ENCODE results near the gene RCBTB1.
A peak's percentile ranks its signal among the peaks of the same experiment; 100 is the strongest.
"Not testable (repeated sequence)": the region's sequence is repeated elsewhere in the genome, so short reads cannot be mapped to it uniquely, and the experiment has no call there.

The RCBTB1 gene

GRCh38 chr13:49585220-49586157 lies at the start of gene RCBTB1:
RCBTB1 (minus strand) TSS chr13:49585558; CDS start chr13:49567279, 18,279 bp downstream.
- ATAC-seq: peak; percentile 97 to 98

DNA sequence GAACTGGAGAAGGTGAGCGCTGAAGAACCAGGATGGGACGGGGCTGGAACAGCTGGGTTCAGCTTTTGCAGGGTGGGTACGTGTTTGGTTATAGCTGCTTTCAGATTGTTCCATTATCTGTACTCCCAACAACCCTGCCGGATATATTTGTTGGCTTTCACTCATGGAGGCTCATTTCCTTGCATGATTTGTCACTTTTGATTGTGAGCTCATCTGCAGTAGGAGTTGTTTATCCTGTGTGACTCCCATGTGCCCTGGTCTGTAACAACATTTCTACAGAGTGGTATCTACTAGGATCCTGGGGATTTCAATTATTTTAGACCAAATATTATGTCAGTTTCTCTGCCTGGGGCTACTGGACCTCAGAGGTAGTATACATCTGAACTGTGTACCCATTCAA lies 48.4 kb upstream of the RCBTB1 start:
- ATAC-seq: no peak

DNA sequence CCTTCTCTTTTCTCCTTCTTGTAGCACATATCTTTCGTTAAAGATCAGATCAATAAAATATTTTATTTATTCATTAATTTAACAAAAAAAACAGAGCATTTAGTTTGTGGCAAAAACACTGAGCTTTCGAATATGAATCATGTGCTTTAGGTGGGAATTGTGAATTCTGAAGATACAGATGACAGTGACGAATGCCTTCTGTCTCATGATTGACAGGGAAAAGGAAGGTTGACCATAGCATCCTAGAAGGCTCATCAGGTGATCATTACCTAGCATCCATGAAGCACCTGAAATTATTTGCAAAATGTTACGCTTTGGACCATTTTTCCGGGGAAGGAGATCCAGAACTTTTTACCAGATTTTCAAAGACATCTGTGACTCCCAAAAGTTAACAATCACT lies 46.8 kb upstream of the RCBTB1 start:
- no peak for ATAC-seq

- ATAC-seq: no peak
Measured at GRCh38 chr13:49630580-49630979, 45.2 kb upstream of the RCBTB1 start.

DNA sequence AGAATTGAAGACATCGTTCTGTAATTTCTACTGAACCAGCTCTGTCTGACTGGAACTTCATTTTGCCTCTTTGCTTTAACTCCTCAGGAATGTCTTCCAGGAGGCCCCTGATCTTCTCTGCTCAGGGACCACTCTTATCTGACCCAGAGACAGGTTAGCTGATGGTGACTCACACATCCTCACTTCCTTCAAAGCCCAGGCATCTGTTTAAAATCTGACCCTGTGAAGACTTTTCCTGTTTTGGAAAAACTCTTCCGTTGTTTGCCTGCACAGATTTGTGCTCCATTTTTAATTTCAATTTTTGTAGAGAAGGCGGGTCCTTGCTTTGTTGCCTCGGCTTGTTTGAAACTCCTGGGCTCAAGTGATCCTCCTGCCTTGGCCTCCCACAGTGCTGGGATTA lies 44.6 kb upstream of the RCBTB1 start:
- ATAC-seq: no peak

DNA sequence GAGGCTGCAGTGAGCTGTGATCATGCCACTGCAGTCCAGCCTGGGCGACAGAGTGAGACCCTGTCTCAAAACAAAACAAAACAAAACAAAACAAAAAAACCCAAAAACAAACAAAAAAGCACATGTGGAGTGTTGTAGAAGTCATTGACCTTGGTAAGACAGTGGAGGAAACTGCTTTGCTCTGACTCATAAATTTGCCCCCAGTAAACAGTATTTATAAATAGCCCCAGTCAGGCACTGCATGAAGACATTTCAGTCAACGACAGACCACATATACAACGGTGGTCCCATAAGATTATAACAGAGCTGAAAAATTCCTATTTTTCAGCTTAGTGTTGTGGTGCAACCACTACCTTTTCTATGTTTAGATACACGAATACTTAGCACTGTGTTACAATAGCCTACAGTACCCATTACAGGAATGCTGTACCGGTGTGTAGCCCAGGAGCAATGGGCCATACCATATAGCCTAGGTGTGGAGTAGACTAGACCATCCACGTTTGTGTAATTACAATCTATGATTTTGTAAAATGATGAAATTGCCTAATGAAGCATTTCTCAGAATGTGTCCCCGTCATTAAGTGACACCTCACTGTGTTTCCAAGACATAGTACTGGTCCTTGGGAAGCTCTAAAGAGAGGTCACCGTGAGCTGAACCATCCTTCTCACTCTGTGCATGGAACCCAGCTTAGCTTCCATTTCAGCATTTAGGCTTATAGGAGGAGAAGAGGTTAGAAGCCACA lies 44.0 kb upstream of the RCBTB1 start:
- ATAC-seq: no peak

DNA sequence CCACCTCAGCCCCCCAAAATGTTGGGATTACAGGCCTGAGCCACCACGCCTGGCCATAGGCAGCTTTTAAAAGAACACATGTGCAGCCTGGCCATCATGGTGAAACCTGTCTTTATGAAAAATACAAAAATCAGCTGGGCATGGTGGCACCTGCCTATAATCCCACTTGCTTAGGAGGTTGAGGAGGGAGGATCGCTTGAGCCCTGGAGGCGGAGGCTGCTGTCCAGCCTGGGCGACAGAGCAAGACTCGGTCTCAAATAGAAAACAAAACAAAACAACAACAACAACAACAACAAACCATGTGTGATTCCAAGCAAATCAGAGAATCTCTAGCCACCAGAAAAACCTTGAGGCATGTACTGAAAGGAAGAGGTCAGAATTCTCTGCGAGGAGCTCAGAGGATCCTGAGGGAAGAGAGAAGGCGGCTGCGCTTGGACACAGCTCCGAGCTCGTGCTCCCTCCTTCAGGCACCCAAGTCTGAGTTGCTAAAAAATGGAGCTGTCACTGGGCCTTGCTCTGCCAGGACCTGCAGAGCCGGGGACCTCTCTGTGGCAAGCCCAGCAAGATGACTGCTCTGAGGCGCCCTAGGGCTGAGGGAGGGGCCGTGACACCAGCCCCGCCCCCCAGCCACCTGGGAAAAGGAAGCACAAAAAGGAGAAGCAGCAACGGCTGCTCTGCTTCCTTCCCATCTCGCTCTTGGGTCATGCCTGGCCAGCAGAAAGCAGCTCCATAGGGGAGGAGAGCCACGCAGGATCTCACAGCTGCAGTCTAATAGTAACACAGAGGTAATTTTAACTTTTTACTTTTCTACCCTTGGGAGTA lies 42.7 kb upstream of the RCBTB1 start, which contains the start of gene ARL11:
Gene ARL11, plus strand, starts transcription at position 677 of the 822 bp plus-strand sequence. CDS start 1,941 bp downstream, outside the sequence.
- peak; percentile 63 to 84 for ATAC-seq

DNA sequence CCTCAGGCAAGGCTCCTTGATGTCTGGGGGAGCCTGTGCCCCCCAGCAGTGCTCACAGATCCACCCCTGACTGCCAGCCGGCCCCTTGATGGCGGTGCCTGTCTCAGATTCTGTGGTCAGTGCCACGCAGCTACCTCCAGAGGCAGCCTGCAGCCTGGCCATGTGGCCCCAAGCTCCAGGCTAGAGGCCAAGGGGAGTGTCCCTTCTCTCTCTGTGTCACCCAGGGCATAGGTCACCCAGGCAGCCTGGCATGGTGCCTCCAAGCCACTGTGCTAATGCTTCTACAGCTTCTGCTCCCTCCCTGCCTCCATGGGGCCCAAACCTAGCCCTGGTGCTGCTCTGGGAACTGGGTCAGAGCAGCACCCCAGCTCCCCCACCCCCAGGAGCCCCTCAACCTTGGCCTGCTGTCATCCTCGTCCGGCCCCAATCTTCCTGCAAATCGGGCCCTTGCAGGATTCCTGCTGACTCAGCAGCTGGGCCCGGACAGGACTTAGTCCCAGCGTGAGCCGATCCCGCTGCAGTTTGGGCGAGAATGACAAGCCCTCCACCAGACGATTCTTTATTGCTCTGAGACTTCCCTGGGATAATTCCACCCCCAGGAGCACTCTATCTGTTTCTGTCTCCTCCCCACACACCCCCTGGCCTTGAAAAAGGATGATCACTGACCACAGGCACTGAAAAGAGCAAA lies 40.2 kb upstream of the RCBTB1 start:
- no peak for ATAC-seq

DNA sequence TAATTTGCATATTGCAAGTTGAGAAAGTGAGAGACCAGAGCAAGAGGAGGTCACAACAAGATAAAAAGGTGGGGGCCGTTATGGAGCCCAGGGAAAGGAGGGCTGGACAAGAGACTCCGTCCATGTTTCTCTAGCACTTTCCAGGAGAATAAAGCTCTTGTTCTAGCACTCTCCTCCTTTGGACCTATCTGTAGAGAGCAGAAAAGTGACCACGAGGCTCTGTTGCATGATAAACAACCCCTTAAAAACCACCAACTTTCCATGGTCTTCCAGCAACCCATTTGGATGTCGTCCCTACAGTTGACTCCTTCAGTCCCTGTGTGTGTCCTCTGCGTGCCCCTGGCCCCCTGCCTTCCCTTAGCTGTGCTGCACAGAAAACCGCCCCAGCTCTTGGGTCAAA lies 38.9 kb upstream of the RCBTB1 start:
- no peak for ATAC-seq

GRCh38 chr13:49622174-49622946 lies 37.0 kb upstream of the RCBTB1 start:
- ATAC-seq: no peak

DNA sequence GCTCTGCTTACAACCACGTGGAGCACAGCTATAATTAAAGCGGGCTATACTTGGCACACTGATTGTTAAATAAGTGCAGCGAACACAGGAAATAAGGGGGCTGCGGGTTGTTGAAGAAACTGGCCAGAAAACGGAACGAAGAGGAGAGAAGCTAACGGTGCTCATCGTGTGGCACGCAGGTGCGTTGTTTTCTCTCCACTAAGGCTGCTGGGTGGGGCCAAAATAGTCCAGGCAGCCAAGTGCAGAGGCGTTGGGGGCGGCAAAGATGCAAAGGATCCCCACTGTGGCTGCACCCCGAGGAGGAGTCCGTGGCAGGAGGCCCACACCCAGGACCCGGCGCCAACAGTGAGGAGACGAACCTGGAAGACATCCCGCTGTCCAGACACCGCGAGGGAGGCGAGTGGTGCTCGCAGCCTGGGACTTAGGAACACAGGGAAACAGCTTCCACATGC lies 34.8 kb upstream of the RCBTB1 start:
- ATAC-seq: no peak

- no peak for ATAC-seq
Measured at GRCh38 chr13:49616676-49617065, 31.3 kb upstream of the RCBTB1 start.

DNA sequence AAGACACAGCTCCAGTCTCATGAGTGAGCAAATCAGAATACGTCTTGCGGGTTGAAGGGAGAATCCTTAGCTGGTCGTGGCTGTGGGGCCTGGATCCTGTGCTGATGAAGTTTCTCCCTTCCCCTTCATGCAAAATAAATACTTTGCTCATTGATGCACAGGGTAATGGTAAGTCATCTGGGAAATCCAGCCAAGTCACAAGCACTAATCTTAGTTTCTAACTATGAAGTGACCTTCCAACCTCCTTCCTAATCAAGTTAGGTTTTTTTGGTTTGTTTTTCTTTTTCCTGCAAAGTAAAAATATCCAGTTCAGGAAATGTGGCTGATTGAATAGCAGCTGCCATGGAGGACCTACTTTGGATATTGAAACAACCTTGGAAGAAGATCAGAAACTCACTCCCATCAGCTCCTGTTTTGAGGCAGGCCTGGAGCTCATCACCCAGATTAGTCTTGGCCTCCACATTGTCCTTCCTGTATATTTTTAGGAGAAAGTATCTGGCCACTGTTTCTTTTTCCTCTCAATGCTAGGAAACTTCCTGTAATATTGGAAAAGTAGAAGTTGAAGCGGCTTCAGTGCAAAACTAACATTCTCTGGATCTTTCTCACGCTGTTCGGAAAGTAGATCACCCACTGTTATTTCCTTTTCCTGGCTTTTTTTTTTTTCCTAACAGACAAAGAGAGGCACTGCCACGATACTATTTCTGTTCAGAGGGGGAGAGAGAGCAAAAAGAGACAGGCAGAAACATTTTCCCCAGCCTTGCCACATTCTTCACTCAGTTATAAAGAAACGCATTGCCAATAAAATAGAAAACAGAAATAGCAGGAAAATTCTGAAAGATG lies 30.7 kb upstream of the RCBTB1 start:
- ATAC-seq: no peak

- not testable (repeated sequence) for ATAC-seq
Measured at GRCh38 chr13:49612042-49612441, 26.7 kb upstream of the RCBTB1 start.

GRCh38 chr13:49610176-49610575 lies 24.8 kb upstream of the RCBTB1 start:
- ATAC-seq: no peak

GRCh38 chr13:49608651-49609331 lies 23.4 kb upstream of the RCBTB1 start:
- ATAC-seq: no peak

DNA sequence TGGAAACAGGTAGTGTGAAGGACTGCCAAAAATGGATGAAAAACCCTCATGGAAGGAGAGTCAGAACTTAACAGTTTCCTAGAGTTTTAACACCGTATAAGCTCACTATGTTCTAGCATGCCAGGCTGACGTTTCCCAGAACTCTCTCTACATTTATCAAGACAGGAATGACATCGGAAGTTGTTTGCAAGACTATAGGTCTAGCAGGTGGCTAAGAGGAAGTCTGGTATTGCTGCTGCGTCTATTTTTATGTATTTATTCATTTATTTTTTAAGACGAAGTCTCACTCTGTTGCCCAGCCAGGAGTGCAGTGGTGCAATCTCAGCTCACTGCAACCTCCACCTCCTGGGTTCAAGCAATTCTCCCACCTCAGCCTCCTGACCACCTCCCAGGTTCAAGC lies 22.4 kb upstream of the RCBTB1 start:
- ATAC-seq: no peak

DNA sequence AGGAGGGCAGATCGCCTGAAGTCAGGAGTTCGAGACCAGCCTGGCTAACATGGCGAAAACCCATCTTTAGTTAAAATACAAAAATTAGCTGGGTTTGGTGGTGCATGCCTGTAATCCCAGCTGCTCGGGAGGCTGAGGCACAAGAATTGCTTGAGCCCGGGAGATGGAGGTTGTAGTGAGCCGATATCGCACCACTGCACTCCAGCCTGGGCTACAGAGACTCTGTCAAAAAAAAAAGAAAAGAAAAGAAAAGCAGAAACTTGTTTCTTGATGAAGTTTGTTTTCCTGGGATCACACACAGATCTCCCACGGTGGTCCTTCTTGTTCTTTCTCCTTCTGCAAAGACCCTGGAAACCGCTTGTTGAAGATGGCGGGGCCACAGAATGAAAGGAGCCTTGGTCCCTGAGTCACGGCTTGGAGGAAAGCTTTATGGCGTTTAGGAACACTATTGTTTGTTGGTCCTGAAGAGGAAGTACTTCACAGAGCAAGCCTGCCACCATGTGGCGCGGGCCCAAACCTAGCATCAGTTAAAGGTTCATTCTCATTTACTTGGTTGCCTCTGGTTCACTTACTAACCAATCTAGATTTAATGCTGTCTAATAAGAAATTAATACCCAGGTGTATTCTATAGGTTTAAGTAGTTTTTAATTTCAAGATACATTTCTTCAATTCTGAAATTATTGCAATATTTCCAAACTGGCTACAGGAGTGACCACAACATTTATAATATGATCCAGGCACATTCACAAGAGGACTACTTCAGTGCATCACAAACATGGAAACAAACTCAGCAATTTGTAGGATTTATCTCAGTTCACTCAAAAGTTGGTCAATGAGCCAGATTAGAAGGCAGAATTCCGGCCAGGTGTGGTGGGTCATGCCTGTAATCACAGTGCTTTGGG lies 21.6 kb upstream of the RCBTB1 start:
- ATAC-seq: peak; percentile 96 to 98

GRCh38 chr13:49604570-49604969 lies 19.2 kb upstream of the RCBTB1 start:
- ATAC-seq: no peak

Measured in activated CD4-positive, CD25-positive, alpha-beta regulatory T cell treated with anti-CD3 and anti-CD28 coated beads, Interleukin-2, amount 50 U/mL, for 24 hours (primary cell).